Astrocyte (in vitro differentiated cells and primary cell): ENCODE measurements around the gene MTUS2. TPM values are rescaled to one million over a fixed set of nuclear protein-coding genes. Genes with fewer than 3 reads are reported as not detected.

Experiments used
- DNase-seq: peaks from one replicate; pipeline ENCODE4 v3.0.0-alpha.2; 2010; ENCODE audit warnings: low read depth
- FAIRE-seq: peaks from 2 replicates; lab custom pipeline; 2011; peaks lifted over from hg19 to GRCh38; lab: Jason Lieb, UNC
- H2AFZ ChIP-seq: 2 replicates; pipeline ENCODE4 v1.6.0; 2012; ENCODE audit warnings: low read depth, low read length, inconsistent platforms
- H3K27ac ChIP-seq: 2 replicates; pipeline ENCODE4 v1.5.1; 2011; ENCODE audit warnings: low read depth, low read length, inconsistent platforms
- H3K27me3 ChIP-seq: 2 replicates; pipeline ENCODE4 v1.6.0; 2011; ENCODE audit warnings: low read length, inconsistent platforms; ENCODE audit not compliant: insufficient read depth
- H3K36me3 ChIP-seq: 2 replicates; pipeline ENCODE4 v1.5.1; 2011; ENCODE audit warnings: low read length, inconsistent platforms; ENCODE audit not compliant: insufficient read depth
- H3K4me1 ChIP-seq: 2 replicates; pipeline ENCODE4 v1.5.1; 2011; ENCODE audit warnings: low read length, inconsistent platforms; ENCODE audit not compliant: insufficient read depth
- H3K4me2 ChIP-seq: 2 replicates; pipeline ENCODE4 v1.6.0; 2012; ENCODE audit warnings: low read length, inconsistent platforms
- H3K4me3 ChIP-seq: 2 replicates; pipeline ENCODE4 v1.5.1; 2011; ENCODE audit warnings: low read depth, mild to moderate bottlenecking, low read length, inconsistent platforms; ENCODE audit not compliant: insufficient read depth
- H3K79me2 ChIP-seq: 2 replicates; pipeline ENCODE4 v1.6.0; 2012; ENCODE audit warnings: mild to moderate bottlenecking, low read length, inconsistent platforms; ENCODE audit not compliant: insufficient read depth
- H3K9ac ChIP-seq: 2 replicates; pipeline ENCODE4 v1.6.0; 2012; ENCODE audit warnings: mild to moderate bottlenecking, low read length, inconsistent platforms
- H3K9me3 ChIP-seq: 2 replicates; pipeline ENCODE4 v1.5.1; 2012; ENCODE audit warnings: low read depth, mild to moderate bottlenecking, low read length, inconsistent platforms; ENCODE audit not compliant: insufficient read depth
- H4K20me1 ChIP-seq: 2 replicates; pipeline ENCODE4 v1.6.0; 2012; ENCODE audit warnings: low read length, inconsistent platforms; ENCODE audit not compliant: insufficient read depth
- H3K27ac Mint-ChIP-seq: one replicate; pipeline ENCODE4 v1.8.0; 2021; ENCODE audit warnings: mild to moderate bottlenecking, mixed read lengths; ENCODE audit not compliant: unreplicated experiment
- H3K27me3 Mint-ChIP-seq: one replicate; pipeline ENCODE4 v1.8.0; 2021; ENCODE audit warnings: low read depth, mixed read lengths; ENCODE audit not compliant: unreplicated experiment
- H3K36me3 Mint-ChIP-seq: one replicate; pipeline ENCODE4 v1.8.0; 2021; ENCODE audit warnings: low read depth, mixed read lengths; ENCODE audit not compliant: unreplicated experiment
- H3K4me1 Mint-ChIP-seq: one replicate; pipeline ENCODE4 v1.8.0; 2021; ENCODE audit warnings: low read depth, mixed read lengths; ENCODE audit not compliant: unreplicated experiment
- H3K4me3 Mint-ChIP-seq: one replicate; pipeline ENCODE4 v1.8.0; 2021; ENCODE audit warnings: mild to moderate bottlenecking, moderate library complexity, mixed read lengths; ENCODE audit not compliant: unreplicated experiment
- H3K9me3 Mint-ChIP-seq: one replicate; pipeline ENCODE4 v1.8.0; 2021; ENCODE audit warnings: mild to moderate bottlenecking, mixed read lengths; ENCODE audit not compliant: unreplicated experiment
- EZH2 ChIP-seq: IDR thresholded peaks from 2 replicates; pipeline ENCODE4 v1.6.1; 2012; ENCODE audit warnings: mild to moderate bottlenecking, low read length, inconsistent platforms; ENCODE audit not compliant: insufficient read depth
- total RNA-seq: library from RNA; stranded (reverse); gene quantifications from 2 replicates; pipeline ENCODE4 v1.2.1, GENCODE V29; 2021
- TF ChIP-seq, protein P1 (sequence below): IDR thresholded peaks from 2 replicates; pipeline ENCODE4 v1.5.1; 2011; ENCODE audit warnings: low read depth, mild to moderate bottlenecking, inconsistent platforms, low read length, moderate library complexity; ENCODE audit not compliant: insufficient read depth

Gene MTUS2
- total RNA-seq, 1 donor from 2014 or later = 0.50 TPM

DNA sequence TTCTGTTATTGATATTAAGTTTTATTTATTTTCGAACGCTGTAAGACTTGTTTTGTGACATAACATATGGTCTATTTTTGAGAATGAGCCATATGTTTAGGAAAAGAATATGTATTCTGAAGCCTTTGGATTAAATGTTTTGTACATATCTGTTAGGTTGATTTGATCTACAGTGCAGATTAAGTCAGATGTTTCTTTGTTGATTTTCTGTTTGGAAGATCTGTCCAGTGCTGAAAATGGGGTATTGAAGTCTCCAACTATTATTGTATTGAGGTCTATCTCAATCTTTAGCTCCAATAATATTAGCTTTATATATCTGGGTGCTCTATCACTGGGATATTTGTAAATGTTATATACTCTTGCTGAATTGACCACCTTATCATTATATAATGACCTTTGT lies 97.9 kb downstream of the MTUS2 start:
- no peak for FAIRE-seq
- Histone ChIP-seq H3K4me1 (no peaks in the 10 kb centered on the region), H4K20me1 (no peaks in the 10 kb centered on the region), H3K4me2 (no peak overlapping the region), H3K27ac (no peak overlapping the region), H3K4me3 (no peak overlapping the region), H3K9me3 (peaks cover 9% of the 10 kb centered on the region), H3K27me3 (no peaks in the 10 kb centered on the region), H3K36me3 (no peaks in the 10 kb centered on the region), H3K79me2 (no peaks in the 10 kb centered on the region), H3K9ac (no peak overlapping the region), H2AFZ (no peak overlapping the region)
- Mint-ChIP-seq H3K4me1 (no peaks in the 10 kb centered on the region), H3K9me3 (peaks cover 10% of the 10 kb centered on the region), H3K27me3 (peaks cover 4% of the 10 kb centered on the region), H3K36me3 (no peaks in the 10 kb centered on the region), H3K4me3 (no peak overlapping the region), H3K27ac (no peak overlapping the region)
- no peak for TF ChIP-seq EZH2
- TF ChIP-seq, protein P1, sequence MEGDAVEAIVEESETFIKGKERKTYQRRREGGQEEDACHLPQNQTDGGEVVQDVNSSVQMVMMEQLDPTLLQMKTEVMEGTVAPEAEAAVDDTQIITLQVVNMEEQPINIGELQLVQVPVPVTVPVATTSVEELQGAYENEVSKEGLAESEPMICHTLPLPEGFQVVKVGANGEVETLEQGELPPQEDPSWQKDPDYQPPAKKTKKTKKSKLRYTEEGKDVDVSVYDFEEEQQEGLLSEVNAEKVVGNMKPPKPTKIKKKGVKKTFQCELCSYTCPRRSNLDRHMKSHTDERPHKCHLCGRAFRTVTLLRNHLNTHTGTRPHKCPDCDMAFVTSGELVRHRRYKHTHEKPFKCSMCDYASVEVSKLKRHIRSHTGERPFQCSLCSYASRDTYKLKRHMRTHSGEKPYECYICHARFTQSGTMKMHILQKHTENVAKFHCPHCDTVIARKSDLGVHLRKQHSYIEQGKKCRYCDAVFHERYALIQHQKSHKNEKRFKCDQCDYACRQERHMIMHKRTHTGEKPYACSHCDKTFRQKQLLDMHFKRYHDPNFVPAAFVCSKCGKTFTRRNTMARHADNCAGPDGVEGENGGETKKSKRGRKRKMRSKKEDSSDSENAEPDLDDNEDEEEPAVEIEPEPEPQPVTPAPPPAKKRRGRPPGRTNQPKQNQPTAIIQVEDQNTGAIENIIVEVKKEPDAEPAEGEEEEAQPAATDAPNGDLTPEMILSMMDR = no peak
- DNase-seq = no peak

DNA sequence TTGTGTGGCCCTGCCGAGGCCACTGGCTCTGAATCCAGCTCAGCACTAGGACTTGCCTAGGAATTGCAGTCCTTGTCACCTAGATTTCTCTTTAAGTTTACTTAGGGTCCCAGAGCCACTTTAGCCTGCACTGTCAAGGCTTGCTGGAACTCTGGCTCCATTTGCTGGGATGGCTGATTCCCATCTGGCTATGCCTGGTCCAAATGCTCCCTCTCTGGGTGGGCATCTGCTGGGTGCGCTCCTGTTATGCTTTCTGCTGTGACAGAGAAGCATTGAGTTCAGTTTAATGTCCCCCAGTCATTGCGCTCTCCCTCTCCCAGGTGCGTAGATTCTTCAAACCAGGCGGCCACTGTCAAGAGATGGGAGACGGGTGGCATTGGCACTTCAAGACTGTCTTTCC lies 102.2 kb downstream of the MTUS2 start:
- no peak overlapping the region for H3K27ac Mint-ChIP-seq
- no peaks in the 10 kb centered on the region for H3K27me3 ChIP-seq
- H3K4me2 ChIP-seq = no peak overlapping the region
- H3K9ac ChIP-seq = no peak overlapping the region
- H4K20me1 ChIP-seq = no peaks in the 10 kb centered on the region
- TF ChIP-seq EZH2 = no peak
- TF ChIP-seq, protein P1 = no peak
- no peaks in the 10 kb centered on the region for H3K36me3 ChIP-seq
- H3K4me3 ChIP-seq = no peak overlapping the region
- H3K79me2 ChIP-seq = no peaks in the 10 kb centered on the region
- DNase-seq (no peak), FAIRE-seq (no peak)
- no peaks in the 10 kb centered on the region for H3K4me1 ChIP-seq
- no peak overlapping the region for H3K4me3 Mint-ChIP-seq
- H3K9me3 ChIP-seq = peaks cover 13% of the 10 kb centered on the region
- H3K27me3 Mint-ChIP-seq = no peaks in the 10 kb centered on the region
- H3K4me1 Mint-ChIP-seq = no peaks in the 10 kb centered on the region
- H3K27ac ChIP-seq = no peak overlapping the region
- peaks cover 2% of the 10 kb centered on the region for H3K9me3 Mint-ChIP-seq
- H2AFZ ChIP-seq = no peak overlapping the region
- no peaks in the 10 kb centered on the region for H3K36me3 Mint-ChIP-seq

DNA sequence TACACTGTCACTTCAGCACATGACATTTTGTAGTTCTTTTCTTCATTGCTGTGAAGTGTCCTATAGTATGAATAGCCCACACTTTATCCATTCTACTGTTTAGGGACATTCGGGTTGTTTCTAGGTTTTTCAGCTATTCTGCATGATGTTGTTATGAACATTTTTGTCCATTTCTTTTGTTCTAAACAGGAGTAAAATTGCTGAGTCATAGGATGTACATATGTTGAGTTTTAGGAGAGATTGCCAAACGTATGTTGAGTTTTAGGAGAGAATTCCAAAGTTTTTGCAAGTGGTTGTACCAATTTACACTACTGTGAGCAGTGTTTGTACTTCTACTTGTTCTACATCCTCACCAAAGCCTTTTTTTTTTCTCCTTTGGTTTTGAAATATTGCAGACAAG lies 115.0 kb downstream of the MTUS2 start:
- Histone ChIP-seq H3K9ac (no peak overlapping the region), H3K4me1 (no peaks in the 10 kb centered on the region), H3K9me3 (no peaks in the 10 kb centered on the region), H3K27ac (no peak overlapping the region), H2AFZ (no peak overlapping the region), H4K20me1 (no peaks in the 10 kb centered on the region), H3K4me3 (no peak overlapping the region), H3K79me2 (no peaks in the 10 kb centered on the region), H3K27me3 (no peaks in the 10 kb centered on the region), H3K4me2 (no peak overlapping the region), H3K36me3 (no peaks in the 10 kb centered on the region)
- no peaks in the 10 kb centered on the region for H3K36me3 Mint-ChIP-seq
- H3K27me3 Mint-ChIP-seq = no peaks in the 10 kb centered on the region
- FAIRE-seq (no peak), DNase-seq (no peak)
- no peak overlapping the region for H3K27ac Mint-ChIP-seq
- H3K4me1 Mint-ChIP-seq = no peaks in the 10 kb centered on the region
- TF ChIP-seq EZH2 = no peak
- TF ChIP-seq, protein P1 = no peak
- no peak overlapping the region for H3K4me3 Mint-ChIP-seq
- peaks cover 7% of the 10 kb centered on the region for H3K9me3 Mint-ChIP-seq
